DMS153 treated with DMSO at 0.1 percent for 48 hours (cell line): ENCODE data around the gene HNRNPA1.
"Not testable (repeated sequence)": the region's sequence is repeated elsewhere in the genome, so short reads cannot be mapped to it uniquely, and the experiment has no call there.

Experiments used
- DNase-seq: peaks from one replicate; lab custom pipeline; 2025; ENCODE audit not compliant: unreplicated experiment; lab: John Stamatoyannopoulos, UW

The HNRNPA1 gene

DNA sequence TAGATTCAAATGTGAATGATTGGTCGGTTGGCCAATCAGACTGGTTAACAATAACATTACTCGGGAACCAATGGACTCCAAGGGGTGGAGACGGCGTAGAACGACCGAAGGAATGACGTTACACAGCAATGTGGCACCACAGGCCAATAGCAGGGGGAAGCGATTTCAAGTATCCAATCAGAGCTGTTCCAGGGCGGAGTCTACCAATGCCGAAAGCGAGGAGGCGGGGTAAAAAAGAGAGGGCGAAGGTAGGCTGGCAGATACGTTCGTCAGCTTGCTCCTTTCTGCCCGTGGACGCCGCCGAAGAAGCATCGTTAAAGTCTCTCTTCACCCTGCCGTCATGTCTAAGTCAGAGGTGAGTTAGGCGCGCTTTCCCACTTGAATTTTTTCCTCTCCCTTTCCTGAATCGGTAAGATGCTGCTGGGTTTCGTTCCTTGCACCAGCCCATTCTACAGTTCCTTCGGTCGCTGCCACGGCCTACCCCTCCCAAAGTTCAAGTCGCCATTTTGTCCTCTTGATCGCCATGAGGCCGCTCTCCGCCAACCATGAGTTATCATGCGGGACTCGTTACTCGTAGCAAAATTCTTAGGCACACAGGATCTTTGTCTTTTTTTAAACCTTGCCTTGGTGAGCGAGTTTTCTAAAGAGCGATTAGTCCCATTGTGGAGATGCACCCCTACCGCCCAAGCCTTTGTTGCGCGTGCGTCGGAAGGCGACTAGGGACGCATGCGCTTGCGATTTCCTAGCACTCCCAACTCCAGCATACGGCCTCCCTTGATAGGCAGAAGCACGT is at the start of gene HNRNPA1:
HNRNPA1 (plus strand) TSS at position 259 of the 793 bp plus-strand sequence; CDS start at position 341, 82 bp downstream.
- peak; percentile 98 for DNase-seq

- not testable (repeated sequence) for DNase-seq
Measured at GRCh38 chr12:54231269-54231668, 49.3 kb upstream of the HNRNPA1 start.

GRCh38 chr12:54232790-54233189 is 47.7 kb upstream of the HNRNPA1 start:
- no peak for DNase-seq

GRCh38 chr12:54238531-54238930 is 42.0 kb upstream of the HNRNPA1 start:
- DNase-seq: no peak

DNA sequence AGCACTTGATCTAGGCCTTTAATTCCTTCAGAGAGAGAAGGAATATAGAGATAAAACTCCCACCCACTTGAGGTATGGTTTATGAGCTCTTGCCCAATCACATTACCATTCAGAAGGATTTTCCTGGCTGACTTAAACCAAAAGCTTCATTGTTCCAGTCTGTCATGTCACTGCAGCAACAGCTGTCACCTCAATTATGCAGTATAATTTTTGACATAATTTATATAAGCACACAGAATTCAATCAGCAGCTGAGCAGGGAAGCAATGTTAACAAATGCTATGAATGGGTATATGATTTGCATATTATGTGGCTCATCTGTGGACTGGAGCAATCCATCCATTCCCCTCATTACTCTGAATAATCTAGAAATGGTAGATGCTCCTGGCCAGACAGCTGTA is 40.9 kb upstream of the HNRNPA1 start:
- no peak for DNase-seq

DNA sequence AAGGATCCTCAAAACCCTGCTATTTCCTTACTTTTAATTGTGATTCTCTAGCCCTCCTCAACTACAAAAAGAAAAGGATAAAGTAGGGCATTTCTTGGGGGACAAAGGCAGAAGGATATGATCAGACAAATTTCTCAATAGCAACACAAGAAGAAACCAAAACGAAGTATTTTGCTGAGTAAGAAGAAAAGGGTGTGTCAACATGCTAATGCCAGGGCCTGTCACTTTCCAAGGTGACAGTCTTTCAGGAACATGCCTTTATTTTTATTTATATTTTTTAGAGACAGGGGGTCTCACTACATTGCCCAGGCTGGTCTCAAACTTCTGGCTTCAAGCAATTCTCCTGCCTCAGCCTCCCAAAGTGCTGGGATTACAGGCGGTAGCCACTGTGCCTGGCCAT is 40.4 kb upstream of the HNRNPA1 start:
- no peak for DNase-seq

DNA sequence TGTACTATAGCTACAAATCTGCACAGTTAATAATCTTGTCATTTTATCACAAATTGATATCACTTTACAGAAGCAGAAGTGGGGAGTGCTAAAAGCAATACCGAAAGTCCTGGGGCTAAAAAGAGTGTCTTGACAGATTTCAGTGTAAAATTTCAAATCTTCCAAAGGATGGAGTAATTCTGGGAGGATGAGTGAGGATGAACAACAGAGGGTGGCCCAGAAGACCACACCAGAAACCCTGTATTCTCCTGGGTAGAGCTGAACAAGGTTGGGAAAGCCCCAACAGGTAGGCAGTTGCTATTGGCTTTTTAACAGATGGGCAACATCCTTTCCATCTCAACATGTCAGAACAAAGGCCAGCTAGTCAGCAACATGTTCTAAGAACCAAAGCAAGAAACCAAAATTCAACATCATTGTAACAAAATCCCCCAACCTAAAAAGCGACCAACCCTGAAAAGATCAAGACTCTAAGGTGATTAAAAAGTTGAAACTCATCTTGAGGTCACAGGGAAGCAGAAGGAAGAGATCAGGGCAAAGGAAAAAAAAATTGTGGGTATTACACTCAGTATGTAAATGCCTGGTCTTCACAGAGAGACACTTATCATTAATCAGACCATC is 39.4 kb upstream of the HNRNPA1 start:
- DNase-seq: no peak

DNA sequence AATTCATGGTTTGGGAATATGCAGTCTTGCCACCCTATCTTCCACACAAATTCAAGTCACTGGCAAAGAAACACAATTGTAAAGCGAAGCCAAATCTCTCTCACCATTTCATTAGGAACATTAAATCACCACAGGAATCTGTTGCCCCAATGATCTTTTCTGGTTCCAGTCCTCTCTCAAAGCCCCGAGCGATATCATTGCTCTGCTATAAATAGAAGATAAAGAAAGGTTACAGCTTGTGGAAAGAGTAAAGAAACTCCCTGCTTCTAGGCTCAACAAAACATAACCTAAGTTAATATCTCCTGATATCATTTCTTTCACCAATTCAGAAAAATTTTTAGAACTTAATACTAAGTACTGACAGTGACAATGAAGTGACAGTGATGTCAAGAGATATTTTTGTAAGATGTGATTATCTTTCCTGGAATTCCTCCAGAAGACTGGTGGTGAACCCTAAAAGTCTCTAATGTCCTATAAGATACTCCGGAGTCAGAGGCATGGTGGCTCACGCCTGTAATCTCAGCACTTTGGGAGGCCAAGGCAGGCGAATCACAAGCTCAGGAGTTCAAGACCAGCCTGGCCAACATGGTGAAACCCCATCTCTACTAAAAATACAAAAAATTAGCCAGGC is 34.4 kb upstream of the HNRNPA1 start:
- DNase-seq: no peak

GRCh38 chr12:54249489-54249888 is 31.0 kb upstream of the HNRNPA1 start:
- no peak for DNase-seq

DNA sequence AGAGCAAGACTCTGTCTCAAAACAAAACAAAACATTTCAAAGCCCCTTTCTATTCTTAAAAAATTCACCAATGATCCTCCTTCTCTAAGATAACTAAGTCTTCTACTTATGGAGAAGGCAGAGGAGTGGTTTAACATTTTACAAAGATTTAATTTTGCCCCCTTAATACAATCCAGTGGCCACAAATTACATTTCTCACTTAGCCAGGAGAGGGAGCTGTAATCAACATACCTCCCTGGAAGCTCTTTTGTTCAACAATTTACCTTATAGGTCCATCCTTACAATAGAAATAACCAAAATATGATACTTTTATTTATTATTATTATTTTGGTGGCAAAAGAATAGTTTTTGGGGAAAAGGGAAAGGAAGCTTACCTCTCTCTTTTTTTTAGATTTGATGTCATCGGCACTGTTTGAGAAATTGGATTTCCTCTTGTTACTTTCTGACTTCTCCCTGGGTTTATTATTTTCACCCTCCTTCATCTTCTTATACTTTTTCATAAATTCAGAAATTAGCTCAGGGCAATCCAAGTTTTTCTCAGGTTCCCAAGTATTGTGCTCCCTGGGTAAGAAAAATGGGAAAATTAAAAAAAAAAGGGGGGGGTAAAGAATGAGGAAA is 28.8 kb upstream of the HNRNPA1 start:
- peak; percentile 49 for DNase-seq

GRCh38 chr12:54253240-54253639 is 27.3 kb upstream of the HNRNPA1 start:
- DNase-seq: no peak

DNA sequence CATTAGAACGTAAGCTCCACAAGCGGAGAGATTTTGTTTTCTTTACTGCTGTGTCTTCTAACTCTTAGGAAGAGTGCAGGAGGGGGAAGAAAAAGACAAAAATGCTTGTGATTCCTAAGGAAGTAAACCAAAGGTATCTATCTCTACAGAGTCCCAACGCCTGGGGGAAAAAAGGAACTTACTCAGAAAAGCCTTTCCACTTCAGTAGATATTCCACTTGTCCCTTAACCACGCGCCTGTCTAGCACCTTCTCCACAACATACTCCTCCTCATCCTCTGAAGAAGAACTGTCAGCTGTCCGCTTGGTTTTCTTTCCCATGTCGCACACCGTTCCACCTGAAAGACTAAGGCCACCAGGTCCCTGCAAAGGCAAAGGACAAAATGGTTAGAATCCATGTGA is 23.2 kb upstream of the HNRNPA1 start:
- DNase-seq: no peak

DNA sequence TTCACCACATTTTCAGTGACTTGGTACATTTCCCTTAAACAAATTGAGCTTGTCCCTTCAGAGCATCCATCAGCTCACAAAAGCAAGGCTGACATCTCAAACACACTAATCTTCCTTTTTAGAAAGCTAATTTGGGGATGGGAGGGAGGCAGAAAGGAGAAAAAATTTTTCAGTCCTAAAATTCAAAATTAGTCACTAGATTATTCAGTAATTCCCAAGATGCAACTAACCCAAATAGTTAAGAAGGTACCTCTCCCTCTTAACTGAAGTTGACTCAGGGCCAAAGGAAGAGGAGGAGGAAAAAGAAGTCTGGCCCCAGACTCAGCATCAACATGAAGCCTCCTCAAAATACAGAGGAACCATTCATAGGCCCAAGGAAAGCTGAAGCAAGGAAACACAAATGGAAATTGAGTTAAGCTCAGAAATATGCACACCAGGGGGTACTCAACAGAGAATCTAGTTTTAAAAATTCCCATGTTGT is 22.3 kb upstream of the HNRNPA1 start:
- DNase-seq: no peak

GRCh38 chr12:54259194-54260011 is 21.1 kb upstream of the HNRNPA1 start:
- peak; percentile 79 for DNase-seq

- no peak for DNase-seq
Measured at GRCh38 chr12:54261815-54262402, 18.6 kb upstream of the HNRNPA1 start.

- DNase-seq: no peak
Measured at GRCh38 chr12:54262403-54262925, 18.1 kb upstream of the HNRNPA1 start.

DNA sequence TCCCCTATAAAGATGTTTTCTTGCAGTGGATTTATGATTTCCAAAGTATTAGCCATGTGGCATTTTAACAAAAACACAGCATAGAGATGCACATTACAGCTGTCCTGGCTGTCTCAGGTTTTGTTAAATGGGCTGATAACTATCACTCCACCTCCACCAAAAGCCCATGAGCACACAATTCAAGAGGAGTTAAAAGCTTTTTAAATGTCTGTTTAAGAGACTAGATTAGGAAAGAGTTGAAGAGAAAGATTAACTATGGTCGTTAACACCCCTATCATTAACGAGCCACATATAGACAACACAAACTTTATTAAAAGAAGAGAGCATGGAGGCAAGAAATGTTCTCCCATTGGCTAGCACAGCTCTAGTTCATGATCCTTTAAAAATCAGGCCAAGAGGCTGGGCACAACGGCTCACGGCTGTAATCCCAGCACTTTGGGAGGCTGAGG is 15.1 kb upstream of the HNRNPA1 start:
- DNase-seq: no peak

- no peak for DNase-seq
Measured at GRCh38 chr12:54266852-54267251, 13.7 kb upstream of the HNRNPA1 start.

- DNase-seq: no peak
Measured at GRCh38 chr12:54270345-54270744, 10.2 kb upstream of the HNRNPA1 start.

DNA sequence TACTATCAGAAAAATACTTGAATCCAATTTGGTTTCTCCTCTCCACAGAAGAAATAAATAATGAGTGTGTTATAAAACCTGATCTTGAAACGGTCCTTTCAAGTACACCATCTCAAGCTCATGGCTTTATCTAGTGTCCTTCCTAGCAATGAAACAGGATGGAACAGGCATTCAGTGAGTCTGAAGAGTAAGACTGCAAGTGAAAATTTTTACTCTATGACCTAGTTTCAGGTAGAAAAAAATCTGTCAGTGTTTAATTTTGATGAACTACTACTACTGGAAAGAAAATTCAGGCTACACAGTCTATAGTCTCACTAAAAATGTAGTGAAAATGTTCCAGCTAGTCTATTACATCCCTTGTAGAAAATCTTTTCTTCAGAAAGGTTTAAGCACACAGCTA is 8.3 kb upstream of the HNRNPA1 start:
- DNase-seq: no peak
